Measurements from ENCODE around the gene FDX1. TPM values are rescaled to one million over a fixed set of nuclear protein-coding genes. Genes with fewer than 3 reads are reported as not detected.
A peak's percentile ranks its signal among the peaks of the same experiment; 100 is the strongest.

Gene FDX1
- total RNA-seq, 2 experiments from 2014 or later, result 10.2 to 10.6 TPM

GRCh38 chr11:110488446-110488845, 58.7 kb downstream of the FDX1 start:
- no peak for TF ChIP-seq CTCF (IDR thresholded peaks at IDR 0.05)
- Mint-ChIP-seq H3K27ac (no peak overlapping the region), H3K27me3 (peaks cover 6% of the 10 kb centered on the region), H3K36me3 (ENCODE audit: low read depth) (no peaks in the 10 kb centered on the region), H3K4me3 (no peak overlapping the region), H3K9me3 (no peaks in the 10 kb centered on the region), H3K4me1 (ENCODE audit: low read depth) (no peaks in the 10 kb centered on the region)
- H3K4me1 ChIP-seq (ENCODE audit: insufficient read depth, low read length), result no peaks in the 10 kb centered on the region
- no peak for DNase-seq
- H3K27me3 ChIP-seq (ENCODE audit: control insufficient read depth in 1 of 2, insufficient read depth in 2 of 2, low read length in 2 of 2), result no peaks in the 10 kb centered on the region
- intact Hi-C loops (cut with DNase I, micrococcal nuclease), result no loop called here
- H3K36me3 ChIP-seq (ENCODE audit: insufficient read depth, low read length), result no peaks in the 10 kb centered on the region
- H3K27ac ChIP-seq (ENCODE audit: low read depth in 1 of 2, low read length in 2 of 2), result no peak overlapping the region
- ChIA-PET POLR2A (no interaction called here), CTCF (no interaction called here)
- H3K9me3 ChIP-seq (ENCODE audit: control insufficient read depth in 1 of 2, insufficient read depth in 1 of 2, low read length in 2 of 2), result no peaks in the 10 kb centered on the region
- no peak overlapping the region for H3K4me3 ChIP-seq (ENCODE audit: low read length)
- ATAC-seq (ENCODE audit: poor library complexity), result no peak

GRCh38 chr11:110490886-110491285, 61.1 kb downstream of the FDX1 start:
- ChIA-PET CTCF (interaction anchor here (0.7 kb wide), 1 partner anchor 175 kb away, joined by 3 read pairs; no protein-coding TSS in a partner anchor), POLR2A (no interaction called here)
- no peaks in the 10 kb centered on the region for H3K4me1 Mint-ChIP-seq (ENCODE audit: low read depth)
- Histone ChIP-seq H3K36me3 (ENCODE audit: insufficient read depth, low read length) (no peaks in the 10 kb centered on the region), H3K4me1 (ENCODE audit: insufficient read depth, low read length) (no peaks in the 10 kb centered on the region), H3K27me3 (ENCODE audit: control insufficient read depth in 1 of 2, insufficient read depth in 2 of 2, low read length in 2 of 2) (no peaks in the 10 kb centered on the region), H3K27ac (ENCODE audit: low read depth in 1 of 2, low read length in 2 of 2) (no peak overlapping the region), H3K9me3 (ENCODE audit: control insufficient read depth in 1 of 2, insufficient read depth in 1 of 2, low read length in 2 of 2) (no peaks in the 10 kb centered on the region), H3K4me3 (ENCODE audit: low read length) (no peak overlapping the region)
- no peak for TF ChIP-seq CTCF (IDR thresholded peaks at IDR 0.05)
- H3K36me3 Mint-ChIP-seq (ENCODE audit: low read depth), result no peaks in the 10 kb centered on the region
- intact Hi-C loops (cut with DNase I, micrococcal nuclease), result no loop called here
- DNase-seq (peak in 2 of 14 experiments; percentile 30 to 51), ATAC-seq (ENCODE audit: poor library complexity) (no peak)
- H3K9me3 Mint-ChIP-seq, result no peaks in the 10 kb centered on the region
- no peak overlapping the region for H3K27ac Mint-ChIP-seq
- no peak overlapping the region for H3K4me3 Mint-ChIP-seq
- peaks cover 4% of the 10 kb centered on the region for H3K27me3 Mint-ChIP-seq

- Histone ChIP-seq H3K4me3 (ENCODE audit: low read length) (no peak overlapping the region), H3K9me3 (ENCODE audit: control insufficient read depth in 1 of 2, insufficient read depth in 1 of 2, low read length in 2 of 2) (no peaks in the 10 kb centered on the region), H3K36me3 (ENCODE audit: insufficient read depth, low read length) (no peaks in the 10 kb centered on the region), H3K27ac (ENCODE audit: low read depth in 1 of 2, low read length in 2 of 2) (no peak overlapping the region), H3K27me3 (ENCODE audit: control insufficient read depth in 1 of 2, insufficient read depth in 2 of 2, low read length in 2 of 2) (no peaks in the 10 kb centered on the region), H3K4me1 (ENCODE audit: insufficient read depth, low read length) (no peaks in the 10 kb centered on the region)
- ATAC-seq (ENCODE audit: poor library complexity) (no peak), DNase-seq (no peak)
- H3K4me1 Mint-ChIP-seq (ENCODE audit: low read depth), result no peaks in the 10 kb centered on the region
- H3K4me3 Mint-ChIP-seq, result no peak overlapping the region
- H3K27me3 Mint-ChIP-seq, result peaks cover 4% of the 10 kb centered on the region
- ChIA-PET CTCF (no interaction called here), POLR2A (no interaction called here)
- H3K9me3 Mint-ChIP-seq, result no peaks in the 10 kb centered on the region
- no peaks in the 10 kb centered on the region for H3K36me3 Mint-ChIP-seq (ENCODE audit: low read depth)
- intact Hi-C loops (cut with DNase I, micrococcal nuclease), result no loop called here
- no peak for TF ChIP-seq CTCF (IDR thresholded peaks at IDR 0.05)
- no peak overlapping the region for H3K27ac Mint-ChIP-seq
Observed at GRCh38 chr11:110491577-110492320, 62.0 kb downstream of the FDX1 start.

All from CD4-positive, alpha-beta T cell (primary cell).